ENCODE results near the gene SMIM29.
A peak's percentile ranks its signal among the peaks of the same experiment; 100 is the strongest.

The SMIM29 gene

DNA sequence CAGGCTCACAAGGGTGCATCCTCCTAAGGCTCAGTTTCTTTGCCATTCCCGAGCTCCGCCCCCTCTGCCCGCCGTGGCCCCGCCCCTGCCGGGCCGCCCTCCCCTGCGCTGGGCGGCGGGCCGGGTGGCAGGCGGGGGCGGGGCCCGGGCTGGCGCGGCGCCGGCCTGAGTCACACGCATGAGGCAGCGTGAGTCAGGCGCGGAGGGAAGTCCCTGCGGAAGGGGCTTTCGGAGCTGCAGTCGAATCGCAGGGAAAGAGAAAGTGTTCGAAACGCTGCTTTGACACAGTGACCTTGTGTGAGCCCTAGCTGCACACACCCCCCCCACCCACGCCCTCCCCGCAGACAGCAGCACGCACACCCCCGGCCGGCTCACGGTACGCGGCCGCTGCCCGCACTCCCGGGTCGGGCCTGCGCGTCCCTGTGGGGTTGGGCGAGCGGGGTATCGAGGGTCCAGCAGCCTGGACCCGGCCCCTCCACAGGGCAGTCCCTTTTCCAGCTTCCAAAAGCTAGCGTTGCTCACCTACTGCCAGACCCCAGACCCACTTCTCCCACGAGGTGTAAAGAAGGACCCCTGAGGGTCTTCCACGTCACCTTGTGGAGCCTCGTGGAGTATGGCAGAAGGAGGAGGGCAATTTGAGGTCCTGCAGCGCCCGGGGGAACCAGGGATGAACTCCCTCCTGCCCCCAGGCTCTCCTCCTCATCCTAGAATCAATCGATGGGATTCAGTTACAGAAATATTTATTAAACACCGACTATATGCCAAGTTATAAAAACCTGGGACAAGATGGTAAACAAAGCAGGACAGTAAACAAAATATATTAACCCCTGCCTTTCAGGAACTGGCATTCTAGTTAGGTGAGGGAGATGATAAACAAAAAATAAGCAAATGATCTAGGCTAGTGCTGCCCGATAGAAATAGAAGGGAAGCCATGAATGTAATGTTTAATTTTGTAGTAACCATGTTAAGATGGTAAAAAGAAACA is 24.6 kb downstream of the SMIM29 start:
- peak; percentile 68 for DNase-seq

DNA sequence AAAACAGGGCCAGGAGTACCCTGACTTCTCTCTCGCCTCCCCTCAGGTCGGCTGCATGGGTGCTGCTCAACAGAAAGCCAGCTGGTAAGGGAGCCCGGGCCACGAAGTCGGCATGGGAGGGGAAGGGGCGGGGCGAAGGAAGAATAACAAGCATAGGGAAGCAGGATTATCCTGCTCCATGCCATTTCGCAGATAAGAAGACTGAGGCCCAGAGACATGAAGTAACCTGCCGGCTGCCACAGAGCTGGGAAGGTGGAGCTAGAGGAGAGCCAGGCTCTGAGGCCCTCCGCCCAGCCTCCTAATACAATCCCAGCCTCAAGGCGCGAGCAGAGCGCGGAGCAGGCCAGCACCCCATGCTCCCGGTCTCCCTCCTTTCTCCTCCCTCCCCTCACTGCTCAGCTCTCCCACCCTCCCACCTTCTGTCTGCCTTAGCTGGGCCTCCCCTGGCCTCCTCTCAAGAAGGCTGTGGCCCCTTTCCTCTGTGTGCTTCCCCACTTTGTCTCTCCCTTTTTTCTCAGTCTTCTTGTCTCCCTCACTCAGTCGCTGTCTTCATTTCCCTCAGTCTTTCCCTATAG is 25.3 kb downstream of the SMIM29 start:
- DNase-seq: no peak

DNA sequence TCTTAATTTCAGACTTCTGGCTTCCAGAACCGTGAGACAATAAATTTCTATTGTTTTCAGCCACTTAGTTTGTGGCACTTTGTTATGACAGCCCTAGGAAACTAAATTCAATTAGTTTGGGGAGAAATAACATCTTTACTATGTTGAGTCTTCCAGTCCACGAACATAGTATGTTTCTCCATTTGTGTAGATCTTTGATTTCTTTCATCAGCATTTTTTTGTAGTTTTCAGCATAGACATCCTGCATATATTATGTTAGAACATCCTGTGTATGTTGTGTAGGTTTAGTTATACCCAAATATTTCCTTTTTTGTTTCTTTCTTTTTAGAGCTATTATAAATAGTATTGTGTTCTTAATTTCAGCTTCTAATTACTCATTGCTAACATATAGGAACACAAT is 30.1 kb downstream of the SMIM29 start:
- no peak for DNase-seq

GRCh38 chr6:34213772-34214171 is 35.0 kb downstream of the SMIM29 start:
- no peak for DNase-seq

GRCh38 chr6:34207695-34208443 is 40.9 kb downstream of the SMIM29 start:
- DNase-seq: no peak

- no peak for DNase-seq
Measured at GRCh38 chr6:34206726-34207125, 42.1 kb downstream of the SMIM29 start.

DNA sequence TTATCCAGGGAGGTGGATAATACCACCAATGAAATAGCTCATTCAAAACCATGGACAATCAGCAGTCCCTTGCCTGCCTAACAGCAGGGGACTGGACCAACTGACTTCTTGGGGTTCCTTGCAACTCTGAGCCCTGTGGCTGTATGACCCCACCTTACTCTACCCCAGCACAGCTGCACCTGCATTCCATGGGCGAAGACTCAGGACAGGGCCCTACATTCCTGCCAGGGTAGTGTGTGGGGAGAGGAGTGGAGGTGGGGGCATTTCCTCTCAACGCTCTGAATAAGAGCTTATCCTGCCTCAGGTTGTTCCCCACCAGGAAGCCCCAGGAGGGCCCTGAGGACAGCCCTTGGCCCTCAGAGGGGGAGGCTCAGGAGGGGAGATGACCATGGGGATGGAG is 42.9 kb downstream of the SMIM29 start:
- no peak for DNase-seq

DNA sequence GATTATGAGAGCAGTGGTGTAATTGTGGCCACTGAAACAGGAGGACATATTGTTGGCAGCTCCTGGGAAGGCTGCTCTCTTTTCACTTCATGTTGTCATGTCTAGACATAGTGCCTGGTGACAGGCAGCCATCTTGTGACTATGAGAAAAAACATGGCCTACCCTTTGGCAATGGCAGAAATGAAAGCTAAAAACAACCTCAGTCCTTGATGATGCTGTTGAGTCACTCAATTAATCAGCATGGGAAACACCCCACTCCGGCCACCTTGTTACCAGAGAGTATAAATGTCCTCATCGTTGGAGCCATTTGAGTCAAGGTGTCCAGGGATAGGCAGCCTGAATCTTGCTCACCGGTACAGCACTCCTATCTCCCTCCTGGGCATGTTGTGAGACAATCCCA is 43.3 kb downstream of the SMIM29 start:
- no peak for DNase-seq

DNA sequence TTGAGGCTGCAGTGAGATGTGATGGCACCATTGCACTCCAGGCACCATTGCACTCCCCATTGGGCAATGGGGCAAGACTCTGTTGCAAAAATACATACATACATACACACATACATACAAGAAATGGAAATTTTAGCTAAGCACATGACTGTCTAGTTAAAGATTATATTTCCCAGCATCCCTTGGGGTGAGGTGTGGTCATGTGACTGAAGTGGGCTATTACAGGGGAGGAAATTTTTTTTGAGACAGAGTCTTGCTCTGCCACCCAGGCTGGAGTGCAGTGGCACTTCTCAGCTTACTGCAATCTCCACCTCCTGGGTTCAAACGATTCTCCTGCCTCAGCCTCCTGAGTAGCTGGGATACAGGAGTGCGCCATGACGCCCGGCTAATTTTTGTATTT is 44.1 kb downstream of the SMIM29 start:
- DNase-seq: no peak

DNA sequence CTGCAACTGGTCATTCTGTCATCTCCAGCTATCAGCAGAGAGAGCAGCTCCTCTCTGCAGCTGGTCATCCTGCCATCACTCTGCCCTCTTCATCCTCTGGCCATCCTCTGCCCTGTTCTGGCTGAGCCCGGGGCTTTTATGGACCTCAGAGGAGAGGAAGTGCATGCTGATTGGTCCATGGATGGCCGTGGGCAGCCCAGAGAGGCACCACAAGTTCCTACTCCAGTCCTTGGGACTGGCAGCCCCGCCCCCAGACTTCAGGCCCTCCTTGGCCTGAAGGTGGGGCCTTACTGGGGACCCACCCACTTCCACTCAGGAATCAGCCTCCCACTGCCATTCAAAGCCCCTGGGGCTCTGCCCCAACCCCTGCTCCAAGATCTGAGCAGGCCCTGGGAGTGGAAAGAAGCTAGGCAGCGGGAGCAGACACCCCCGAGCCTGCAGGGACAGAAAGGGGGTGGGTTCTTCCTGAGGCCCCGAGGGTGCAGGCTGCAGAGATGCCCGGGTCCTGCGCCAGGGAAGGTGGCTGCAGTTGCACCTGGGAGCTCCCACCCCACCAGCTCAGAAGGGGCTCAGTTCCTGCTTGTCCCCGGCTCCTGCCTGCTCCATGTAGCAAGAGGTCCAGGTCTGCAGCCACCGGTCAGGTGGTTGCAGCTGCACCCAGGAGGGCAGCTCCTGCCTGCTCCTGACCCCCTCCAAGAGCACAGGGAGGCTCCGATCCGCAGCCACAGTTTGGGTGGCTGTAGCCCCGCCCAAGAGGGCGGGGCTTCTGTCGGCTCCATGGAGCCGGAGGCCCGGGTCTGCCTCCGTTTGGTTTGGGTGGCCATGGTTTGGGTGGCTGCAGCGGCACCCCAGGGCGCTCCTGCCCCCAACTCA is 46.2 kb downstream of the SMIM29 start:
- no peak for DNase-seq

DNA sequence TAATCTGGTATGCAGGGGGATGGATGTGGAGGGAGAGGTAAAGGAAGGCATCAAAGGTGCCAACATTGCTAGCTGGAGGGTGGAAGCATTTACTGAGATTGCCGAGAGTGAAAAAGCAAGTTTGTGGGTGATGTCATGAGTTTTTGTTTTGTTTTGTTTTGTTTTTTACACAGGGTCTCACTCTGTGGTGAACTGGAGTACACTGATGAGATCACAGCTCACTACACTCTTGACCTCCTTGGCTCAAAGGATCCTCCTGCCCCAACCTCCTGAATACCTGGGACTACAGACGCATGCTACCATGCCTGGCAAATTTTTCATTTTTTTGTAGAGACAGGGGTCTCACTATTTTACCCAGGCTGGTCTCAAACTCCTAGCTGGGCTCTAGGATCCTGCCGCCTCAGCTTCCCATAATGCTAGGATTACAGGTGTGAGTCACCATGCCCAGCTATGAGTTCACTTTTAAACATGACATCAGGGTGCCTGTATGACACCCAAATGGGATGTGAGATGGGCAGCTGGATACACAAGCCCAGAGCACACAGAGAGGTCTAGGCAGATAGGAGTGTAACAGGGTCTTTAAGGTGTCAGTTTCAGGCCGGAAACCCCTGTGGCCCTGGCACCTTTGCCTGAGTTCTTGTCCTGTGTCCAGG is 47.2 kb downstream of the SMIM29 start:
- no peak for DNase-seq

- no peak for DNase-seq
Measured at GRCh38 chr6:34200340-34200971, 48.4 kb downstream of the SMIM29 start.

GRCh38 chr6:34196833-34197195 is 52.0 kb downstream of the SMIM29 start:
- DNase-seq: no peak
